ENCODE measurements around the gene STIM2. TPM values are rescaled to one million over a fixed set of nuclear protein-coding genes. Genes with fewer than 3 reads are reported as not detected.

The STIM2 gene
- total and polyA plus RNA-seq, 2 donors (not counting 1 experiment from before 2014, with no cell fraction given): 19.0 to 33.0 TPM

- Histone ChIP-seq H3K79me2 (ENCODE audit: control insufficient read depth, insufficient read depth, low read length) (no peaks in the 10 kb centered on the region), H3K4me2 (ENCODE audit: extremely low read depth, insufficient read depth, low read length) (no peak overlapping the region), H3K36me3 (ENCODE audit: control insufficient read depth, insufficient read depth, low read length) (no peaks in the 10 kb centered on the region), H3K9ac (ENCODE audit: insufficient read depth, low read length) (no peak overlapping the region), H3K9me3 (ENCODE audit: control insufficient read depth, insufficient read depth, low read depth, low read length) (no peaks in the 10 kb centered on the region), H3K4me1 (ENCODE audit: control insufficient read depth, extremely low read depth, insufficient read depth, low read length) (peaks cover 6% of the 10 kb centered on the region), H3K27ac (ENCODE audit: insufficient read depth, low read length) (no peak overlapping the region), H2AFZ (ENCODE audit: low read length) (no peak overlapping the region), H3K4me3 (replicated peaks in 1 of 4; ENCODE audit: control extremely low read depth in 1 of 4, insufficient read depth in 1 of 4, low read depth in 3 of 4, low read length in 4 of 4) (no peak overlapping the region), H3K27me3 (ENCODE audit: control insufficient read depth, insufficient read depth, low read length) (no peaks in the 10 kb centered on the region), H4K20me1 (ENCODE audit: control insufficient read depth, extremely low read depth, insufficient read depth, low read length) (no peaks in the 10 kb centered on the region)
- TF ChIP-seq, protein P1, sequence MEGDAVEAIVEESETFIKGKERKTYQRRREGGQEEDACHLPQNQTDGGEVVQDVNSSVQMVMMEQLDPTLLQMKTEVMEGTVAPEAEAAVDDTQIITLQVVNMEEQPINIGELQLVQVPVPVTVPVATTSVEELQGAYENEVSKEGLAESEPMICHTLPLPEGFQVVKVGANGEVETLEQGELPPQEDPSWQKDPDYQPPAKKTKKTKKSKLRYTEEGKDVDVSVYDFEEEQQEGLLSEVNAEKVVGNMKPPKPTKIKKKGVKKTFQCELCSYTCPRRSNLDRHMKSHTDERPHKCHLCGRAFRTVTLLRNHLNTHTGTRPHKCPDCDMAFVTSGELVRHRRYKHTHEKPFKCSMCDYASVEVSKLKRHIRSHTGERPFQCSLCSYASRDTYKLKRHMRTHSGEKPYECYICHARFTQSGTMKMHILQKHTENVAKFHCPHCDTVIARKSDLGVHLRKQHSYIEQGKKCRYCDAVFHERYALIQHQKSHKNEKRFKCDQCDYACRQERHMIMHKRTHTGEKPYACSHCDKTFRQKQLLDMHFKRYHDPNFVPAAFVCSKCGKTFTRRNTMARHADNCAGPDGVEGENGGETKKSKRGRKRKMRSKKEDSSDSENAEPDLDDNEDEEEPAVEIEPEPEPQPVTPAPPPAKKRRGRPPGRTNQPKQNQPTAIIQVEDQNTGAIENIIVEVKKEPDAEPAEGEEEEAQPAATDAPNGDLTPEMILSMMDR (conservative IDR thresholded peaks at IDR 0.05 in 1 of 2, IDR thresholded peaks at IDR 0.05 in 1 of 2; ENCODE audit: low read depth in 1 of 2, low read length in 2 of 2): no peak
- no peak for TF ChIP-seq EZH2 (IDR thresholded peaks at IDR 0.05; ENCODE audit: low read length, missing control alignments)
- DNase-seq (ENCODE audit: low read depth in 2 of 2): peak; percentile 11 to 28
These were observed 71.3 kb downstream of the STIM2 start for GRCh38 chr4:26931966-26932365.

DNA sequence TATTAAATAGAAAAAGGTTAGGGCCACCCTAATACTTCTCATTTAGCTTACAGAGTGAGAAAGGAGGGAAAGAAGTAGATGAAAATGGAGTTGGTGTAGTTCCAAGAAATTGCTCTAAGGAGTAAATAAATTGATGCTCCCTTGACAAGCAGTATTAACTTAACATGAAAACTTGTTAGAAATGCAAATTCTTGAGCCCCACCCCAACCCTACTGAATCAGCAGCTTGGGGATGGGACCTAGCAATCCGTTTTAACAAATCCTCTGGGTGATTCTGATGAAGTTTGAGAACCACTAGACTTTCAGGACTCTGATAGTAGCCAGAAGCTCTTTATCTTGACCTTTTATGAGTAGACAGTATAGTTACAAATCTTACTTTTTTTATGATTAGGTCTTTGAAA is 74.8 kb downstream of the STIM2 start:
- Histone ChIP-seq H3K79me2 (ENCODE audit: control insufficient read depth, insufficient read depth, low read length) (no peaks in the 10 kb centered on the region), H3K27me3 (ENCODE audit: control insufficient read depth, insufficient read depth, low read length) (no peaks in the 10 kb centered on the region), H3K4me3 (replicated peaks in 1 of 4; ENCODE audit: control extremely low read depth in 1 of 4, insufficient read depth in 1 of 4, low read depth in 3 of 4, low read length in 4 of 4) (no peak overlapping the region), H3K4me1 (ENCODE audit: control insufficient read depth, extremely low read depth, insufficient read depth, low read length) (peaks cover 6% of the 10 kb centered on the region), H2AFZ (ENCODE audit: low read length) (no peak overlapping the region), H4K20me1 (ENCODE audit: control insufficient read depth, extremely low read depth, insufficient read depth, low read length) (no peaks in the 10 kb centered on the region), H3K9ac (ENCODE audit: insufficient read depth, low read length) (no peak overlapping the region), H3K9me3 (ENCODE audit: control insufficient read depth, insufficient read depth, low read depth, low read length) (no peaks in the 10 kb centered on the region), H3K36me3 (ENCODE audit: control insufficient read depth, insufficient read depth, low read length) (no peaks in the 10 kb centered on the region), H3K27ac (ENCODE audit: insufficient read depth, low read length) (no peak overlapping the region), H3K4me2 (ENCODE audit: extremely low read depth, insufficient read depth, low read length) (no peak overlapping the region)
- no peak for DNase-seq (ENCODE audit: low read depth in 2 of 2)
- TF ChIP-seq EZH2 (IDR thresholded peaks at IDR 0.05; ENCODE audit: low read length, missing control alignments): no peak
- TF ChIP-seq, protein P1 (conservative IDR thresholded peaks at IDR 0.05 in 1 of 2, IDR thresholded peaks at IDR 0.05 in 1 of 2; ENCODE audit: low read depth in 1 of 2, low read length in 2 of 2): no peak

DNA sequence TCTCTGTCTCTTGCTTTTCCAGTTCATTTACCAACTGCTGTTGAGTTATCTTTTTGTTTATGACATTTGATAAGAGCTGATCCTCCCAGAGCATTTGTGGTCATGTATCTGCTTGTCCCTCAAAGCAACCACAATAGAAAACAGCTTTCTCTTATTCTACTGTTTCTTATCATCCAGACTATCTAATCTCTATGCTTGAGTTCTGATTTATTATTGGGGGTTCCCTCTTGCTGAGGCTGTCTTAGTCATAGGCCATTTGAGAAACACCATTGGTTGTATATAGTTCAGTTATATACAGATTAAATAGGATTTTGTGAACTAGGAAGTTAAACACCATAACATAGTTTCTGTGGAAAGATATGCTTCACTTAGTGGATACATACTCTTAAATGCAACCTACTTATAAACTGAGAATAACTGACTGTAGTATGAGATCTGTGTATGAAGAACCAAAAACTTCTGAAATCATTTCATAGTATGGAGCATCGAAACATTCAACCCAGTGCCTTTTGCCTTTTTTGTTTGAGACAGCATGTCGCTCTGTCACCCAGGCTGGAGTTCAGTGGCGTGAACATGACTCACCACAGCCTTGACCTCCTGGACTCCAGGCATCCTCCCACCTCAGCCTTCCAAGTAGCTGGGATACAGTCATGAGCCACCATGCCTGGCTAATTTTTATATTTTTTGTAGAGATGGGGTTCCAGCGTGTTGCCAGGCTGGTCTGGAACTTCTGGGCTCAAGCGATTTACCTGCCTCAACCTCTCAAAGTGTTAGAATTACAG is 75.8 kb downstream of the STIM2 start:
- no peaks in the 10 kb centered on the region for H3K27me3 ChIP-seq (ENCODE audit: control insufficient read depth, insufficient read depth, low read length)
- H3K27ac ChIP-seq (ENCODE audit: insufficient read depth, low read length): no peak overlapping the region
- peak; percentile 33 to 56 for DNase-seq (ENCODE audit: low read depth in 2 of 2)
- H4K20me1 ChIP-seq (ENCODE audit: control insufficient read depth, extremely low read depth, insufficient read depth, low read length): no peaks in the 10 kb centered on the region
- no peak overlapping the region for H3K4me3 ChIP-seq (replicated peaks in 1 of 4; ENCODE audit: control extremely low read depth in 1 of 4, insufficient read depth in 1 of 4, low read depth in 3 of 4, low read length in 4 of 4)
- TF ChIP-seq EZH2 (IDR thresholded peaks at IDR 0.05; ENCODE audit: low read length, missing control alignments): no peak
- TF ChIP-seq, protein P1 (conservative IDR thresholded peaks at IDR 0.05 in 1 of 2, IDR thresholded peaks at IDR 0.05 in 1 of 2; ENCODE audit: low read depth in 1 of 2, low read length in 2 of 2): no peak
- H2AFZ ChIP-seq (ENCODE audit: low read length): no peak overlapping the region
- H3K4me2 ChIP-seq (ENCODE audit: extremely low read depth, insufficient read depth, low read length): no peak overlapping the region
- H3K9ac ChIP-seq (ENCODE audit: insufficient read depth, low read length): no peak overlapping the region
- H3K4me1 ChIP-seq (ENCODE audit: control insufficient read depth, extremely low read depth, insufficient read depth, low read length): peaks cover 6% of the 10 kb centered on the region
- H3K9me3 ChIP-seq (ENCODE audit: control insufficient read depth, insufficient read depth, low read depth, low read length): no peaks in the 10 kb centered on the region
- H3K79me2 ChIP-seq (ENCODE audit: control insufficient read depth, insufficient read depth, low read length): no peaks in the 10 kb centered on the region
- no peaks in the 10 kb centered on the region for H3K36me3 ChIP-seq (ENCODE audit: control insufficient read depth, insufficient read depth, low read length)
